GM21619 (cell line): ENCODE data around the gene ENTREP3.
"Not testable (repeated sequence)": the region's sequence is repeated elsewhere in the genome, so short reads cannot be mapped to it uniquely, and the experiment has no call there.

Experiments
- ATAC-seq: cut with Tn5 transposase; IDR thresholded peaks from one replicate; pipeline ENCODE4 v1.9.1; 2021; ENCODE audit not compliant: unreplicated experiment

The ENTREP3 gene

DNA sequence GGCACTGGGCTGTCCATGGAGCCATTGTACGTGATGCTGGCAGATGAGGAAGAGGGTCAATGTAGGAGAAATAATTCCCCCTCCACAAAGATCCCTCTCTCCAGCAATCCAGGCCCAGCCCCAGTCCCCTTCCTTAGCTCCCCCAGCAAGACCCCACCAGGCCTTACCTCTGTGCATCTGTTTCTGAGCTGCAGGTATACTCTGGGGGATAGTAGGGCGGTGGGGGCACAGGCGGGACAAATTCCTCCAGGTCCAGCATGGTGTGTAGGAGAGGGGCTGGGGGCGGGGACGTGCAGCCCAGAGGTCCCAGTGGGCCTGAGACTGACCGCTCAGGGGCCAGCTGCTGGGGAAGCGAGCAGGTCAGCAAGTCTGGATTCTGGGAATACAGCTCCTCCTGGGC is 3.7 kb downstream of the ENTREP3 start:
- no peak for ATAC-seq

DNA sequence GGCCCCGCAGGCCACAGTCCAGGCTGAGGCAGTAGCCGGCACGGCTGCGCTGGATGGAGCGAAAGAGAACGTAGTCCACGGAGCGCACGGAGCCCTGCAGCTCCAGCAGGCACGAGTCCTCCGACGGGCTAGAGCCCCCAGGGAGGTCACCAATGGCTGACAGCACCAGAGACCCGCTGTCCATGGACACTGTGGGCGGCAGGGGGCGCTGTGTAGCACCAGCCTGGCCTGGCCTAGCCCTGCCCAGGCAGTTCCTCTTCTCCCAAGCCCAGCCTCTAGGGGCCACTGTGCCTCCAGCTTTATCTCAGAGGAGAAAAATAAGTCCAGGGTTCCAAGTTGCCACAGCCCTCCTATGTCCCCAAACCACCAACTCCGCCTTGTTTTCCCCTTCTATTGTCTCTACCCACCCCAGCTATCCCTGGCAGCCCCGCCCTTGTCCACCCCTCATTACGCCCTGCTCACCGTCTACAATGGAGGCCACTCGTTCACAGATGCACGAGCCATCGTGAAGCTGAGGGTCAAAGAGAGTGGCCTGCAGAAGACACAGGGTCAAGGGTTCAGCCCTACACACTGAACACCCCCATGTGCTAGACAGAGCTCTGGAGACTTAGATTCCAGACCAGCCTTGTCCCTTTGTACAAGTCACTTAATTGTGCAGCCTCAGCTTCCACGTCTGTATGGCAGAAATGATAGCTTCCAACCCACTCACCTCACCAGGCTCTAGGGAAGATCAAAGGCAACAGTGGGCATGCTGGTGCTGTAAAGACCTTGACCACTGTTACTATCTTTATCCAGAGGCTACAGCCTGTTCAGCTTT is 4.4 kb downstream of the ENTREP3 start:
- ATAC-seq = peak; percentile 76

DNA sequence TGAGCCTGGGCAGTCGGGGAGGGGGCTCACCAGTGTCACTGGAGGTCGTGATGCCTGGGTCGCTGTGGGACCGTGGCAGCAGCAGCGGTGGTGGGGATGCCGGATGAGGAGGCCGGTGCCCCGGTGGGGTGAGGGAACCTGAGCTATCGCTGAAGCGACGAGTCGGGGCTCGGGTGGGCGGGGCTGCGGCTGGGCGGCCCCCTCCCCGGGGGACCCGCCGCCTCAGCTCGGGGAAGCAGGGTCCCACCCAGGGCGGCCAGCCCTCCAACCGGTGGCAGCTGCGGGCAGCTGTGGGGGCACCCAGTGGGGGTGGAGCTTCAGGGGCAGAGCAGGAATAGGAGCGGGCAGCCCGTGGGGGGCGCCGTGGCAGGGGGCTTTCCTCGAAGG is 5.0 kb downstream of the ENTREP3 start:
- ATAC-seq = no peak

GRCh38 chr1:155247667-155248553 is 7.4 kb downstream of the ENTREP3 start:
- no peak for ATAC-seq

GRCh38 chr1:155246796-155247195 is 8.5 kb downstream of the ENTREP3 start:
- ATAC-seq = not testable (repeated sequence)

- ATAC-seq = no peak
These were observed 10.1 kb downstream of the ENTREP3 start for GRCh38 chr1:155245163-155245524.

DNA sequence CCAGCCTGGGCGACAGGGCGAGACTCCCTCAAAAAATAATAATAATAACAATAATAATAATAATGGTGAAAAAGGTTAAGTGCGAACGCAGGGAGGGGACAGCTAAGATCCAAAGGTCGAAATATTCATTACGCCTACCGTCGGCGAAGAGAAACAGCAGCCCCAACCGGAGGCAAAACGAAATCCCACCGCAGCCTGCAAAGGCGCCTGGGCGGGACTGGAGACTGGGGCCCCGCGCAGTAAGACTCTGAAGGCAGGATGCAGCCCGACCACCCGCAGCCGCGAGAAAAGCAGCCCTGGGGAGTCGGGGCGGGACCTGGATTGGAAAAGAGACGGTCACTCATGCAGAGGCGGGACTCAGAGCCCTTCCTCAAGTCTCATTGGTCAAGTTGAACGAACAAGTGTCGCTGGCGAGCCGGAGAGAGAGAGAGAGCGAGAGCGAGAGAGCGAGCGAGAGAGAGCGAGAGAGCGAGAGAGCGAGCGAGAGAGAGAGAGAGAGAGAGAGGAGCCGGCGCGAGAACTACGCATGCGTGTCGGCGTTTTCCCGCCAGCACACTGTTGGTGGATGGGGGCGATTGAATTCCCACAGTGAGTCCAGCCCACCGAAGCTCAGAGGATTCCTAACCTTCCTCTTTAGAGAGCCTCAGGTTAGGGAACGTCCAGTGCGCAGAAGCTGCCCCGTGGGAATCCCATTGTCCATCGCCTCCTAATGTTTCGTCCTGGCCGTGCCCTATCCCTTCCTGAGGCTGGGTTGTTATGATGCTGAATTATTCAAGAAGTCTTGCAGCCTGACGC is 10.7 kb downstream of the ENTREP3 start:
- peak; percentile 90 for ATAC-seq

DNA sequence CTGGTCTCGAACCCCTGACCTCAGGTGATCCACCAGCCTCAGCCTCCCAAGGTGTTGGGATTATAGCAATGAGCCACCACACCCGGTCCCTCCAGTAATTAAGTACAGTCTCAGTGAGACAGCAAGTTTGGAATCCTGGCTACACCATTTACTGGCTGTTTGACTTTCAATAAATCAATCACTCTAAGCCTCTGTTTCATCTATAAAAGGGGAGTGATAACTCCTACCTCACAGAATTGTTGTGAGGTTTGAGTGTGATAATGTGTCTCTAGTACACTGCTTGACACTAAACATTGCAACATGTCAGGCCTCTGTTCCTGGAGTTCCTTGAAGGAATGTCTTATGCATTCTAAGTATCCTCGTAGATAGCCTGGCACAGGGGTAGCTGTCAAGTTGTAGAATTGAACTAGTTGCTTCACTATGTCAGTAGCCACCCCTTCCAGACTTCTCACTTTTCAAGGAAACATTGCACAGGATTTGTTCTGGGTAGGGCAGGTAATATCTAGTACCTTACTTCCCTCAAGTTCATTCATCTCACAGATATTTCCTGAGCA is 12.4 kb downstream of the ENTREP3 start:
- ATAC-seq = no peak

GRCh38 chr1:155241841-155242264 is 13.4 kb downstream of the ENTREP3 start:
- no peak for ATAC-seq

DNA sequence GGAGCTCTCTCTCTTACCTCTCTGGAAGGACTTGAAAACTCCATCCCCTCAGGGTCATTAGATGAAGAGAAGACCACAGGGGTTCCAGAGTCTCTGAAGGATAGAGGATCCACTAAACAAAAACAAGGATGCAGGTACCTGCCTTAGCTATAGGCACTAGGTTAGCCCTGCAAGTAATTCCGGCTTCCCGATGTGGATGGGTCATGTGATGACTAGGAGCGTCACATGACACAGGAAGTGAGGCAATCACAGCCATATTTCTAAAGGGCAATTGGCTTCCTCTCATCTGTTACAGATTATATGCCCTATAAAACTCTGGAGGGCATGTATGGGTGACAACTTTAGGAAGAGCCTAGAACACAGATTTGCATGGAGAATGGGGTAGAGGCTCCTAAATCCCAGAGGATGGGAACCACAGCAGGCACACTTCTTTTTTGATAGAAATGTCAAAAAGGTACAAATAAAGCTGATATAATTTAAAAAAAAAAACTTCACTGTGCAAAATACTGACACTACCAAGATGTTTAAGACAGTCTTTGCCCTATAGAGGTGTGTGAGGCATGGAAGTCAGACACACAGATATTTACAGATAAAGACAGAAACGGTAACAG is 14.1 kb downstream of the ENTREP3 start:
- ATAC-seq = no peak

DNA sequence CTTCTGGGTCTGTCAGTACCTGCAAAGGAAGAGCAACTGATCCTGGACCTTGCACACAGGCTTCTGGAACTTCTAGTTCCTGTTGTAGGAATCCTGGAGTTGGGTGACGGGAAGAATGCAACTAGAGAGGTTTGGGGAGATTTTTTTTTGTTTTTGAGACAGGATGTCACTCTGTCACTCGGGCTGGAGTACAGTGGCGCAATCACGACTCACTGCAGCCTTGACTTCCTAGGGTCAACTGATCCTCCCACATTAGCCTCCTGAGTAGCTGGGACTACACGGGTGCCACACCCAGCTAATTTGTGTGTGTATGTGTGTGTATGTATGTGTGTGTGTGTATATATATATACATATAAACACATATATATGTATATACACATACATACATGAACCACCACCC is 18.8 kb downstream of the ENTREP3 start:
- no peak for ATAC-seq

DNA sequence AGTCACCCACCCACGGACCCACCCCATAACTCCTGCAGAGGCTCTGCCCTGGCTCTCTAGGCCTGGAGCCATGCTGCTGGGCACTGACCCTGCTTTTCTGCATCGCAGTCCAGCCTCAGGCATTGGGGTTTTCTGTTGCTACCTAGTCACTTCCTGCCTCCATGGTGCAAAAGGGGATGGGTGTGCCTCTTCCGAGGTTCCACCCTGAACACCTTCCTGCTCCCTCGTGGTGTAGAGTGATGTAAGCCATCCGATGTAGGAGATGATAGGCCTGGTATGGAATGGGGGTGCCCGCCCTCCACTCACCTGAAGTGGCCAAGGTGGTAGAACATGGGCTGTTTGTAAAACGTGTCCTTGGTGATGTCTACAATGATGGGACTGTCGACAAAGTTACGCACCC is 19.9 kb downstream of the ENTREP3 start:
- not testable (repeated sequence) for ATAC-seq

GRCh38 chr1:155233502-155233901 is 21.8 kb downstream of the ENTREP3 start:
- not testable (repeated sequence) for ATAC-seq

DNA sequence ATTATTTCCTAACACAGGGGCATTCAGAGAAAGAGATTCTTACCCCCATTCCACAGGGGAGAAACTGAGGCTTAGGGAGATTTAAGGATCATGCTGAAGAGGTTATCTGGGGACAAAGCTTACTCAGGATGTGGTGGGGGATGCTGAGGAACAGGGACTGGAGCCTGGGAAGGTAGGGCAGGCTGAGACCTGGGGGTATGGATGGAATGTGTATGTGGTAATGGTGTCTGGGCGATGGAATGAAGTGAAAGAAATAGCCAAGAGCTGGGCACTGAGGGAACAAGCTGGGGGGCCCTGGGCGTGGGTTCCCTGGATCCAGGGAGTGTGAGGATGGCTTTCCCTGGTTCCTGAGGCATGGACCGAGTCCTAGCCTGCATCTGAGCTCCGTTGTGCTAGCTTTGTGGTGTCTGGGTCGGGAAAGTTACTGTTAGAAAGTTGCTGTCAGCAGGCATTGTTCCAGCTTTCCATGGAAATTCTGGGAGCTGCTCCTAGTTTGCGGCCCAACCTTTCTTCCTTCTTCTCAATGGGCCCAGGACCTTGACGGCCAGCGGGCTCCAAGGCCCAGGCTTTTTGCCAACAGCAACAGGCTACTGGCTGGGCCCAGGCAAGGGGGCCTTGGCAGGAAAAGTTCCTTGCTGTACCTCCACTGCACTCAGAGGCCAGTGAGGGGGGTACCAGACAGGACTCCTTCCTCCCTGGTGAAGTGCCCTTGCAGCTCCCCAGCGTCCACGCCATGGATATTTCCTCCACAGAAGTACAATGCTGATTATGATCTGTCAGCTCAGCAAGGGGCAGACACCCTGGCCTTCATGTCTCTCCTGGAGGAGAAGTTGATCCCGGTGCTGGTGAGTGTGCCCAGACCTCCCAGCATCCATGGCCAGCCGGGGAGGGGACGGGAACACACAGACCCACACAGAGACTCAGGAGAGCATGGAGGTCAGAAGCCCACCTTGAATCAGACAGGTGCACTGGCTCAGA is 23.0 kb downstream of the ENTREP3 start:
- ATAC-seq = not testable (repeated sequence)

DNA sequence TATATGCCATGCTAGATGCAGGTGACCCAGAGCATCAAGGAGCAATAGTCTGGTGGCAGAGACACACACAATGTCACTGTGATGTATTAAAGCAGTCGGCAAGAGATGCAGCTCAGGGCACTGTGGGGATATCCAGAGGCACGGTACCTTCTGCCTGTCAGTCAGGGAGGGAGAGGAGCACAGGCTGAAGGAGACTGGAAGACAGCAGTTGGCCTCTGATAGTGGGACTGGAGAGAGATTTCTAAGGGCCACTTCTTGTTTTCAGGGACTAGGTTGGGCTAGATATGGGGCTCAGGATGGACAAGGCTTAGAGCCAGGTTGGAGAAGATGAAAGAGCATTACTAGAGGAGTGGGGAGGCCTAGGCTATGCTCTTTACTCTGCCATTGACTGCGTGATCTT is 24.0 kb downstream of the ENTREP3 start:
- not testable (repeated sequence) for ATAC-seq

GRCh38 chr1:155228096-155228427 is 27.2 kb downstream of the ENTREP3 start:
- no peak for ATAC-seq

- ATAC-seq = peak; percentile 85
These were observed 27.8 kb downstream of the ENTREP3 start for GRCh38 chr1:155227261-155228095.

DNA sequence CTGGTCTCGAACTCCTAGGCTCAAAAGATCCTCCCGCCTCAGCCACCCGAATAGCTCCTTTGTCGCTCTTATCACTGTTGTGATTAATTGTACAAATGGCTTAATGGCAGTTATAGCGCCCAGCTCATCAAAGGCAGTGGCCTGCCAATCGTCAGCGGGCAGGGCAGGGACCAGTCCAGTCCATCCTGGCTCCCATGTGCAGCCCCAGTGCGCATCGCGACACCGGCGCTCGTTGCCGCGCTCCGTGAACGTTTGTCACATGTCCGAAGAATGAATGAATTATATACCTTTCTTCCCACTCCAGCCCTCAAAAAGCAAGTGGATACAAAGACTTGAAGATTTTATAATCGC is 28.4 kb downstream of the ENTREP3 start:
- ATAC-seq = no peak
